WI38 (cell line): ENCODE data around the gene MFSD6.

Experiments used
- H3K4me3 ChIP-seq: 2 replicates; pipeline ENCODE4 v1.5.1; 2011; ENCODE audit warnings: low read depth, mild to moderate bottlenecking, control low read depth, low read length
- CTCF ChIP-seq: IDR thresholded peaks from 2 replicates; pipeline ENCODE4 v1.5.1; 2012; ENCODE audit warnings: low read depth, mild to moderate bottlenecking, control low read depth, low read length

Gene MFSD6

GRCh38 chr2:190366248-190366753 is 41.9 kb upstream of the MFSD6 start:
- no peak overlapping the region for H3K4me3 ChIP-seq
- TF ChIP-seq CTCF = no peak

- no peak for TF ChIP-seq CTCF
Observed at GRCh38 chr2:190367091-190367490, 41.1 kb upstream of the MFSD6 start.

GRCh38 chr2:190369635-190370034 is 38.5 kb upstream of the MFSD6 start:
- H3K4me3 ChIP-seq = no peak overlapping the region
- TF ChIP-seq CTCF = no peak

More at GRCh38 chr2:190367091-190367490, 41.1 kb upstream of the MFSD6 start:
- no peak overlapping the region for H3K4me3 ChIP-seq

GRCh38 chr2:190376083-190376482 is 32.1 kb upstream of the MFSD6 start:
- no peak overlapping the region for H3K4me3 ChIP-seq
- TF ChIP-seq CTCF = no peak

GRCh38 chr2:190376591-190377245 is 31.4 kb upstream of the MFSD6 start:
- no peak for TF ChIP-seq CTCF
- no peak overlapping the region for H3K4me3 ChIP-seq

GRCh38 chr2:190378880-190379237 is 29.3 kb upstream of the MFSD6 start:
- TF ChIP-seq CTCF = no peak
- H3K4me3 ChIP-seq = no peak overlapping the region

GRCh38 chr2:190379249-190379964 is 28.7 kb upstream of the MFSD6 start:
- no peak overlapping the region for H3K4me3 ChIP-seq
- TF ChIP-seq CTCF = no peak
